Transverse colon (tissue), 4 donors: ENCODE measurements around the gene OR10H5. TPM values are rescaled to one million over a fixed set of nuclear protein-coding genes. Genes with fewer than 3 reads are reported as not detected.
"Not testable (repeated sequence)": the region's sequence is repeated elsewhere in the genome, so short reads cannot be mapped to it uniquely, and the experiment has no call there.

Experiments
- DNase-seq: peaks from one replicate; pipeline ENCODE4 v3.0.0-alpha.2; 2019
- H3K27ac ChIP-seq, 4 donors: fragments of 200-600 bp; sonication (generic); 2 replicates each; pipeline ENCODE4 v1.5.1; 2016 to 2018; ENCODE audit warnings: inconsistent platforms in 4 of 4
- H3K27me3 ChIP-seq: fragments of 200-600 bp; sonication (generic); 2 replicates; pipeline ENCODE4 v1.5.1; 2017; ENCODE audit warnings: inconsistent platforms
- H3K36me3 ChIP-seq, 4 donors: fragments of 200-600 bp; sonication (generic); 2 replicates each; pipeline ENCODE4 v1.5.1; 2017 to 2019; ENCODE audit warnings: inconsistent platforms in 4 of 4
- H3K4me1 ChIP-seq, 4 donors: fragments of 200-600 bp; sonication (generic); 2 replicates each; pipeline ENCODE4 v1.5.1; 2017 to 2020; ENCODE audit warnings: inconsistent platforms in 4 of 4
- H3K4me3 ChIP-seq, 4 donors: fragments of 200-600 bp; sonication (generic); 1 replicate in 1 of 4; 2 replicates in 3 of 4; pipeline versions ENCODE4 v1.5.1 to v1.6.1; 2017 to 2019; ENCODE audit warnings: inconsistent platforms in 4 of 4
- H3K9me3 ChIP-seq, 2 donors: fragments of 200-600 bp; sonication (generic); 2 replicates each; pipeline ENCODE4 v1.5.1; 2017 to 2019; ENCODE audit warnings: inconsistent platforms in 2 of 2
- EP300 ChIP-seq: sonication (generic); formaldehyde crosslinking; IDR thresholded peaks from one replicate; pipeline ENCODE4 v1.6.1; 2017; ENCODE audit warnings: antibody characterized with exemption, low read depth
- POLR2A ChIP-seq: fragments of 450-650 bp; IDR thresholded peaks from one replicate; pipeline ENCODE4 v1.6.1; 2016; ENCODE audit warnings: antibody characterized with exemption, mild to moderate bottlenecking, moderate library complexity
- POLR2AphosphoS5 ChIP-seq, 3 donors: sonication (generic); formaldehyde crosslinking; IDR thresholded peaks; one replicate each; pipeline ENCODE4 v1.6.1; 2016; ENCODE audit warnings: antibody characterized with exemption in 3 of 3
- WGBS, 2 donors: methylation state at CpG; one replicate each; pipeline ENCODE4 v1.1.5; 2018; ENCODE audit warnings: low coverage in 1 of 2; 5-methylcytosine and 5-hydroxymethylcytosine counted together
- in situ Hi-C, 4 donors: fragments of 200-750 bp; cut with MboI; loops; one replicate each; pipeline versions ENCODE4 v1.15.0 to v1.15.1; 2017; ENCODE audit warnings: low sequenced_read_pairs in 3 of 4, low pct_ligation_motif_present in 1 of 4, low pct_unique_long_range_greater_than_20kb in 1 of 4
- intact Hi-C: fragments of 100-400 bp; cut with DNase I; formaldehyde crosslinking; loops from one replicate; pipeline ENCODE4 v1.15.1; 2023; ENCODE audit warnings: low total_unique reads
- total RNA-seq, 4 donors: library from RNA; depleted of rRNA; stranded (reverse); fragments of >200 nt; gene quantifications; one replicate each; pipeline ENCODE4 v1.1.0, GENCODE V29; 2016
- TF ChIP-seq, protein P1 (sequence below), 5 experiments: fragments of 200-600 bp in 3 of 5; fragments of 450-650 bp in 2 of 5; sonication (generic) in 3 of 5; IDR thresholded peaks; 1 replicate in 2 of 5; 2 replicates in 3 of 5; pipeline ENCODE4 v1.5.1; 2016 to 2017; ENCODE audit warnings: antibody characterized with exemption in 5 of 5, inconsistent platforms in 3 of 5, mild to moderate bottlenecking in 2 of 5, moderate library complexity in 1 of 5

OR10H5 gene
- total RNA-seq, 4 donors from 2014 or later, result not detected

GRCh38 chr19:15837221-15837731 is 49.8 kb downstream of the OR10H5 start:
- H3K36me3 ChIP-seq, result no peaks in the 10 kb centered on the region
- H3K4me1 ChIP-seq, result peaks cover 4 to 14% (median 10%) of the 10 kb centered on the region in 4 donors
- intact Hi-C loops, result no loop called here
- H3K9me3 ChIP-seq, result no peaks in the 10 kb centered on the region
- in situ Hi-C loops, result loop anchor here in 1 of 4 donors (25.0 kb wide), 1 partner anchor 350 kb away; the partner anchor contains the start of genes AP1M1 and FAM32A
- 0 to 3% methylated on average over 6 to 9 of the region's 9 CpGs for WGBS, 2 donors
- DNase-seq, result peak; percentile 77
- H3K27me3 ChIP-seq, result no peaks in the 10 kb centered on the region
- H3K4me3 ChIP-seq, result peak overlapping the region; percentile 73 to 89 (median 82)
- peak overlapping the region; percentile 97 to 99 (median 98) for H3K27ac ChIP-seq
- TF ChIP-seq EP300 (no peak), POLR2AphosphoS5 (IDR thresholded peaks at IDR 0.05) (peak in 2 of 3 donors; percentile 75 to 80), POLR2A (peak; percentile 34)

GRCh38 chr19:15838351-15838750 is 50.9 kb downstream of the OR10H5 start:
- in situ Hi-C loops (loop anchor here in 1 of 4 donors (25.0 kb wide), 1 partner anchor 349 kb away; the partner anchor contains the start of genes AP1M1 and FAM32A), intact Hi-C loops (no loop called here)
- no peak for DNase-seq
- Histone ChIP-seq H3K9me3 (no peaks in the 10 kb centered on the region), H3K4me3 (no peak overlapping the region), H3K27ac (peak overlapping the region in 1 of 4 donors; percentile 98), H3K27me3 (no peaks in the 10 kb centered on the region), H3K36me3 (no peaks in the 10 kb centered on the region), H3K4me1 (peaks cover 4 to 14% (median 10%) of the 10 kb centered on the region in 4 donors)
- 98 to 100% methylated on average over 1 to 3 of the region's 3 CpGs for WGBS, 2 donors
- no peak for TF ChIP-seq POLR2AphosphoS5 (IDR thresholded peaks at IDR 0.05)
- TF ChIP-seq, protein P1, sequence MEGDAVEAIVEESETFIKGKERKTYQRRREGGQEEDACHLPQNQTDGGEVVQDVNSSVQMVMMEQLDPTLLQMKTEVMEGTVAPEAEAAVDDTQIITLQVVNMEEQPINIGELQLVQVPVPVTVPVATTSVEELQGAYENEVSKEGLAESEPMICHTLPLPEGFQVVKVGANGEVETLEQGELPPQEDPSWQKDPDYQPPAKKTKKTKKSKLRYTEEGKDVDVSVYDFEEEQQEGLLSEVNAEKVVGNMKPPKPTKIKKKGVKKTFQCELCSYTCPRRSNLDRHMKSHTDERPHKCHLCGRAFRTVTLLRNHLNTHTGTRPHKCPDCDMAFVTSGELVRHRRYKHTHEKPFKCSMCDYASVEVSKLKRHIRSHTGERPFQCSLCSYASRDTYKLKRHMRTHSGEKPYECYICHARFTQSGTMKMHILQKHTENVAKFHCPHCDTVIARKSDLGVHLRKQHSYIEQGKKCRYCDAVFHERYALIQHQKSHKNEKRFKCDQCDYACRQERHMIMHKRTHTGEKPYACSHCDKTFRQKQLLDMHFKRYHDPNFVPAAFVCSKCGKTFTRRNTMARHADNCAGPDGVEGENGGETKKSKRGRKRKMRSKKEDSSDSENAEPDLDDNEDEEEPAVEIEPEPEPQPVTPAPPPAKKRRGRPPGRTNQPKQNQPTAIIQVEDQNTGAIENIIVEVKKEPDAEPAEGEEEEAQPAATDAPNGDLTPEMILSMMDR (IDR thresholded peaks at IDR 0.05), result no peak
- no peak for TF ChIP-seq POLR2A
- TF ChIP-seq EP300, result no peak

- H3K27ac ChIP-seq, H3K9me3 ChIP-seq, H3K4me3 ChIP-seq, intact Hi-C loops, H3K36me3 ChIP-seq, DNase-seq, H3K27me3 ChIP-seq: not testable (repeated sequence)
- peaks cover 4 to 14% (median 10%) of the 10 kb centered on the region in 4 donors for H3K4me1 ChIP-seq
- in situ Hi-C loops, result loop anchor here in 1 of 4 donors (25.0 kb wide), 1 partner anchor 347 kb away; the partner anchor contains the start of genes AP1M1 and FAM32A
- WGBS, 2 donors, result 40 to 68% methylated on average over 1 to 4 of the region's 4 CpGs
Measured at GRCh38 chr19:15839888-15840287, 52.4 kb downstream of the OR10H5 start.

- WGBS, 2 donors, result 46 to 60% methylated on average over 2 of the region's 2 CpGs
Measured at GRCh38 chr19:15840833-15841232, 53.4 kb downstream of the OR10H5 start.

More at GRCh38 chr19:15840833-15841232, 53.4 kb downstream of the OR10H5 start:
- in situ Hi-C loops (loop anchor here in 1 of 4 donors (25.0 kb wide), 1 partner anchor 346 kb away; the partner anchor contains the start of genes AP1M1 and FAM32A), intact Hi-C loops (no loop called here)
- H3K27me3 ChIP-seq, result no peaks in the 10 kb centered on the region
- H3K4me3 ChIP-seq, result no peak overlapping the region
- no peaks in the 10 kb centered on the region for H3K9me3 ChIP-seq
- no peaks in the 10 kb centered on the region for H3K36me3 ChIP-seq
- no peak for DNase-seq
- peaks cover 1 to 10% (median 7%) of the 10 kb centered on the region in 4 donors for H3K4me1 ChIP-seq
- TF ChIP-seq POLR2AphosphoS5 (IDR thresholded peaks at IDR 0.05) (no peak), EP300 (no peak), POLR2A (no peak)
- TF ChIP-seq, protein P1 (IDR thresholded peaks at IDR 0.05), result no peak
- no peak overlapping the region for H3K27ac ChIP-seq
